Activated CD4-positive, alpha-beta T cell treated with anti-CD3 and anti-CD28 coated beads for 36 hours (primary cell): Measurements from ENCODE around the gene GRB7. TPM values are rescaled to one million over a fixed set of nuclear protein-coding genes. Genes with fewer than 3 reads are reported as not detected.
"Not testable (repeated sequence)": the region's sequence is repeated elsewhere in the genome, so short reads cannot be mapped to it uniquely, and the experiment has no call there.

ENCODE experiments used
- ATAC-seq: fragments of 200-7000 bp; cut with Tn5 transposase; one replicate; pipeline ENCODE4 v1.10.0; 2021; ENCODE audit warnings: mild to moderate bottlenecking, moderate library complexity
- CTCF ChIA-PET: fragments of 350-600 bp; sonication (Branson Sonifier 250); formaldehyde crosslinking; loops from one replicate; lab custom pipeline; 2021; ENCODE audit warnings: antibody characterized with exemption; lab: Charles Lee
- POLR2A ChIA-PET: fragments of 350-600 bp; sonication (Branson Sonifier 250); formaldehyde crosslinking; loops from one replicate; lab custom pipeline; 2021; ENCODE audit warnings: antibody characterized with exemption, inconsistent platforms; lab: Charles Lee
- DNase-seq: peaks from one replicate; pipeline ENCODE4 v3.0.0-alpha.2; 2020
- H3K27ac Mint-ChIP-seq: one replicate; pipeline ENCODE4 v1.8.0; 2021; ENCODE audit warnings: mixed read lengths
- H3K27me3 Mint-ChIP-seq: one replicate; pipeline ENCODE4 v1.8.0; 2021; ENCODE audit warnings: mixed read lengths
- H3K36me3 Mint-ChIP-seq: one replicate; pipeline ENCODE4 v1.8.0; 2021; ENCODE audit warnings: low read depth, mixed read lengths
- H3K4me1 Mint-ChIP-seq: one replicate; pipeline ENCODE4 v1.8.0; 2021; ENCODE audit warnings: mixed read lengths
- H3K4me3 Mint-ChIP-seq: one replicate; pipeline ENCODE4 v1.8.0; 2021; ENCODE audit warnings: mild to moderate bottlenecking, moderate library complexity, mixed read lengths
- H3K9me3 Mint-ChIP-seq: one replicate; pipeline ENCODE4 v1.8.0; 2021; ENCODE audit warnings: low read depth, mixed read lengths
- intact Hi-C, 2 experiments: fragments of 100-400 bp; cut with DNase I in 1 of 2; cut with micrococcal nuclease in 1 of 2; formaldehyde crosslinking; loops; one replicate each; pipeline versions ENCODE4 v1.14.2 to v1.15.1; 2022 to 2024; cut with DNase I, micrococcal nuclease
- total RNA-seq, 2 experiments: library from RNA; stranded (reverse); gene quantifications; one replicate each; pipeline ENCODE4 v1.2.3, GENCODE V29; 2021

GRB7 gene
- total RNA-seq, 2 experiments from 2014 or later, result 2.0 to 3.3 TPM

GRCh38 chr17:39722965-39723848 is 14.5 kb upstream of the GRB7 start:
- ATAC-seq, result peak; percentile 72
- no peaks in the 10 kb centered on the region for H3K9me3 Mint-ChIP-seq
- ChIA-PET CTCF (no interaction called here), POLR2A (interaction anchor here (0.5 kb wide), 1 partner anchor 34 kb away, joined by 4 read pairs; no protein-coding TSS in a partner anchor)
- H3K27me3 Mint-ChIP-seq, result no peaks in the 10 kb centered on the region
- H3K27ac Mint-ChIP-seq, result no peak overlapping the region
- peak; percentile 28 for DNase-seq
- intact Hi-C loops, result no loop called here
- no peaks in the 10 kb centered on the region for H3K4me1 Mint-ChIP-seq
- peaks cover 5% of the 10 kb centered on the region for H3K36me3 Mint-ChIP-seq
- H3K4me3 Mint-ChIP-seq, result no peak overlapping the region

DNA sequence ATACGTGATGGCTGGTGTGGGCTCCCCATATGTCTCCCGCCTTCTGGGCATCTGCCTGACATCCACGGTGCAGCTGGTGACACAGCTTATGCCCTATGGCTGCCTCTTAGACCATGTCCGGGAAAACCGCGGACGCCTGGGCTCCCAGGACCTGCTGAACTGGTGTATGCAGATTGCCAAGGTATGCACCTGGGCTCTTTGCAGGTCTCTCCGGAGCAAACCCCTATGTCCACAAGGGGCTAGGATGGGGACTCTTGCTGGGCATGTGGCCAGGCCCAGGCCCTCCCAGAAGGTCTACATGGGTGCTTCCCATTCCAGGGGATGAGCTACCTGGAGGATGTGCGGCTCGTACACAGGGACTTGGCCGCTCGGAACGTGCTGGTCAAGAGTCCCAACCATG is 13.0 kb upstream of the GRB7 start:
- CTCF ChIA-PET, result no interaction called here
- no peak for DNase-seq
- Mint-ChIP-seq H3K4me3 (no peak overlapping the region), H3K27ac (no peak overlapping the region), H3K9me3 (no peaks in the 10 kb centered on the region), H3K36me3 (peaks cover 14% of the 10 kb centered on the region), H3K27me3 (no peaks in the 10 kb centered on the region), H3K4me1 (peaks cover 12% of the 10 kb centered on the region)
- intact Hi-C loops, result no loop called here
- no peak for ATAC-seq
- POLR2A ChIA-PET, result interaction anchor here (0.5 kb wide), 1 partner anchor 142 kb away, joined by 3 read pairs; no protein-coding TSS in a partner anchor

GRCh38 chr17:39725923-39726322 is 11.8 kb upstream of the GRB7 start:
- CTCF ChIA-PET, result interaction anchor here (0.6 to 1.0 kb wide), 2 partner anchors 14 to 80 kb away, joined by 3 read pairs; no protein-coding TSS in a partner anchor
- POLR2A ChIA-PET, result interaction anchor here (0.7 kb wide), 1 partner anchor 23 kb away, joined by 4 read pairs; no protein-coding TSS in a partner anchor
- intact Hi-C loops, H3K4me3 Mint-ChIP-seq, H3K27me3 Mint-ChIP-seq, H3K27ac Mint-ChIP-seq, ATAC-seq, DNase-seq, H3K9me3 Mint-ChIP-seq: not testable (repeated sequence)
- Mint-ChIP-seq H3K4me1 (peaks cover 15% of the 10 kb centered on the region), H3K36me3 (peaks cover 17% of the 10 kb centered on the region)

DNA sequence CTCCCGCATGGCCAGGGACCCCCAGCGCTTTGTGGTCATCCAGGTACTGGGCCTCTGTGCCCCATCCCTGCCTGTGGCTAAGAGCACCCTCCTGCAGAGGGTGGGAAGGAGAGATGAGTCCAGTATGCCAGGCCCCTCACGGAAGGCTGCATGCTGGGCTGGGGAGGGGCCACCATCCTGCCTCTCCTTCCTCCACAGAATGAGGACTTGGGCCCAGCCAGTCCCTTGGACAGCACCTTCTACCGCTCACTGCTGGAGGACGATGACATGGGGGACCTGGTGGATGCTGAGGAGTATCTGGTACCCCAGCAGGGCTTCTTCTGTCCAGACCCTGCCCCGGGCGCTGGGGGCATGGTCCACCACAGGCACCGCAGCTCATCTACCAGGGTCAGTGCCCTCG is 11.1 kb upstream of the GRB7 start:
- intact Hi-C loops, result no loop called here
- CTCF ChIA-PET, result interaction anchor here (0.6 kb wide), 1 partner anchor 14 kb away, joined by 3 read pairs; no protein-coding TSS in a partner anchor
- DNase-seq (no peak), ATAC-seq (no peak)
- no peak overlapping the region for H3K4me3 Mint-ChIP-seq
- H3K36me3 Mint-ChIP-seq, result peaks cover 17% of the 10 kb centered on the region
- H3K4me1 Mint-ChIP-seq, result peaks cover 15% of the 10 kb centered on the region
- H3K27me3 Mint-ChIP-seq, result no peaks in the 10 kb centered on the region
- no peaks in the 10 kb centered on the region for H3K9me3 Mint-ChIP-seq
- H3K27ac Mint-ChIP-seq, result no peak overlapping the region
- POLR2A ChIA-PET, result interaction anchor here (0.6 kb wide), 1 partner anchor 18 kb away, joined by 3 read pairs; no protein-coding TSS in a partner anchor

DNA sequence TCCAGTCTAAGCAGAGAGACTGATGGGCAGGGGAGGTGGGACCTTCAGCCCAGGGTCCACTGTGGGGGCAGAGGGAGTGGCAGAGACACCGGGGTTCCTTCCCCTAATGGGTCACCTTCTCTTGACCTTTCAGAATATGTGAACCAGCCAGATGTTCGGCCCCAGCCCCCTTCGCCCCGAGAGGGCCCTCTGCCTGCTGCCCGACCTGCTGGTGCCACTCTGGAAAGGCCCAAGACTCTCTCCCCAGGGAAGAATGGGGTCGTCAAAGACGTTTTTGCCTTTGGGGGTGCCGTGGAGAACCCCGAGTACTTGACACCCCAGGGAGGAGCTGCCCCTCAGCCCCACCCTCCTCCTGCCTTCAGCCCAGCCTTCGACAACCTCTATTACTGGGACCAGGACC is 10.2 kb upstream of the GRB7 start:
- DNase-seq (no peak), ATAC-seq (no peak)
- Mint-ChIP-seq H3K27ac (no peak overlapping the region), H3K27me3 (no peaks in the 10 kb centered on the region), H3K4me1 (peaks cover 15% of the 10 kb centered on the region), H3K4me3 (no peak overlapping the region), H3K36me3 (peaks cover 17% of the 10 kb centered on the region), H3K9me3 (no peaks in the 10 kb centered on the region)
- ChIA-PET POLR2A (no interaction called here), CTCF (interaction anchor here (5.1 kb wide), 1 partner anchor 105 kb away, joined by 24 read pairs; no protein-coding TSS in a partner anchor)
- intact Hi-C loops, result no loop called here

DNA sequence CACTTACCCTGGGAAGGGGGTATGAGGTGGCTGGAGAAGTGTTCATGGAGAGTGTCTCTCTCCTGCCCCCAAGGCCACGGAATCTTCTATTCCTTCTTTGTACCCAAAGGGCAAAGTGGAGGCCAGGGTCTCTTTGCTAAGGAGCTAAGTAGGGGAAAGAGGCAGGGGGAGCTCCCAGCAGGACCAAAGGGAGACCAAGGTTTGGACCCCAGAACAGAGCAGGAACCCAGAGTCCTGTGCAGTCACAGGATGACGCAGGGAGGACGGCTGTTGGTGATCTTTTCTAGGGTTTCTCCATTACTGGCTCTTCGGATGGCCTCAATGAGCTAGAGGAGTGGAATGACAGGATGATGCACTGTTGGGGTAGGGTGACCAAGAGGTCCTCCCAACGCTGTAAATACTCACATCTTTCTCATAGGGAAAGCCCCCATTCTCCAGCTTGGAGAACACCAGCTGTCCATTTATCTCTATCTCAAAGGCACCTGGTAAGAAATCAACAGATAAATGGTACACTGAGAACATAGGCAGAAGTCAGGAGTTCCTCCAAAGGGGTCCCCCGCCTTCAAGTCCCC is 8.4 kb upstream of the GRB7 start:
- ATAC-seq, result no peak
- H3K27ac Mint-ChIP-seq, result peak overlapping the region; percentile 88
- POLR2A ChIA-PET, result interaction anchor here (0.5 to 1.4 kb wide), 5 partner anchors 41 to 148 kb away, joined by 3 to 4 read pairs (median 3); no protein-coding TSS in a partner anchor
- H3K4me3 Mint-ChIP-seq, result peak overlapping the region; percentile 90
- no peaks in the 10 kb centered on the region for H3K9me3 Mint-ChIP-seq
- peaks cover 15% of the 10 kb centered on the region for H3K4me1 Mint-ChIP-seq
- DNase-seq, result no peak
- intact Hi-C loops, result no loop called here
- peaks cover 17% of the 10 kb centered on the region for H3K36me3 Mint-ChIP-seq
- CTCF ChIA-PET, result interaction anchor here (0.6 to 5.1 kb wide), 17 partner anchors 20 to 298 kb away, joined by 3 to 24 read pairs (median 3); partner anchors contain the start of genes PGAP3 and PNMT
- no peaks in the 10 kb centered on the region for H3K27me3 Mint-ChIP-seq

DNA sequence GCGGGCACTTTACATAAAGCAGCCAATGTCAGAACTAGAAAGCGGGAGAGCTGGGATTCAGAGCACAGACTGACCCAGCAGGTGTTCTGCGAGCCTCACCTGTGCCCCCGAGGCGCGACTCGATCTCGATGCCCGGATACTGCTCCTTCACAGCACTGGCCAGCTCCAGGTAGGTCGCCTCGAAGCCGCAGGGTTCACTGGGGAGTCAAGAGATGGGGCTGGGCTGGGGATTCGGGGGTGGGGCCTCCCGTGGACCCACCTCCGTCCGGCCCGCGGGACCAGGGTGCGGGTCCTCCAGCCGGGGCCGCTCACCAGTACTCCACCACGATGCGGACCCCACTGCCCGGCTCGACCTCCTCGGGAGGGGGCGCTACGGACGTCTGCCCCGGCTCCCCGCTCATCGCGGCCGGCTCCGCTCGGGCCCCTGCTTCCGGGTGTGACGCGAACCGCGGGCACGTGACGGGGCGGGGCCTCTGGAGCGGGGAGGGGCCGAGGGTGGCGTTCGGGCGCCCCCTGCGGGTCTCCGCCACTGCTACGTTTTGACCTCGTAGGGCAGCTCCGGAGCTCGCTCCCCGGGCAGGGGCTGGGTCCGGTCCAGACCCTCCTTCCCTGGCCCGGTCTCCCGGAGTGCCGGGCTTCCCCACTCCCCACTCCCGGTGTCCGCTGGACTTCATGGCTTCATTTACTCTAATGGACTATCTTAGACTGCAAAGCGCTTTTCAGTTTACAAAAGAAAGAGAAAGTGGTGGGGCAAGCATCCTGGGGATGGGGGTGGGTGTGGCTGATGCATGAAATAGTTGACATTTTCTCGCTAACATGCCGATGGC is 7.4 kb upstream of the GRB7 start, which contains the start of gene MIEN1:
Gene MIEN1, minus strand, starts transcription at position 438 of the 827 bp plus-strand sequence. Its CDS starts 37 bp downstream, at position 401.
- POLR2A ChIA-PET, result interaction anchor here (0.5 to 1.4 kb wide), 8 partner anchors 18 to 524 kb away, joined by 3 to 4 read pairs (median 3); partner anchors contain the start of genes LRRC3C and ORMDL3
- Mint-ChIP-seq H3K27me3 (no peaks in the 10 kb centered on the region), H3K4me3 (peak within 1 kb of the TSS; percentile 90), H3K4me1 (peaks cover 15% of the 10 kb centered on the region), H3K27ac (peak within 1 kb of the TSS; percentile 88), H3K9me3 (no peaks in the 10 kb centered on the region), H3K36me3 (peaks cover 15% of the 10 kb centered on the region)
- ATAC-seq (peak; percentile 92), DNase-seq (peak; percentile 97)
- CTCF ChIA-PET, result interaction anchor here (0.6 to 5.1 kb wide), 27 partner anchors 9 to 253 kb away, joined by 3 to 24 read pairs (median 4); partner anchors contain the start of genes PGAP3, PNMT and PSMD3
- intact Hi-C loops, result loop anchor here (1.0 to 5.0 kb wide), 11 partner anchors 24 to 410 kb away; partner anchors contain the start of genes PGAP3 (in 2 of the 2), CASC3 (in 1 of the 2), LRRC3C (in 1 of the 2) and ORMDL3 (in 1 of the 2)

DNA sequence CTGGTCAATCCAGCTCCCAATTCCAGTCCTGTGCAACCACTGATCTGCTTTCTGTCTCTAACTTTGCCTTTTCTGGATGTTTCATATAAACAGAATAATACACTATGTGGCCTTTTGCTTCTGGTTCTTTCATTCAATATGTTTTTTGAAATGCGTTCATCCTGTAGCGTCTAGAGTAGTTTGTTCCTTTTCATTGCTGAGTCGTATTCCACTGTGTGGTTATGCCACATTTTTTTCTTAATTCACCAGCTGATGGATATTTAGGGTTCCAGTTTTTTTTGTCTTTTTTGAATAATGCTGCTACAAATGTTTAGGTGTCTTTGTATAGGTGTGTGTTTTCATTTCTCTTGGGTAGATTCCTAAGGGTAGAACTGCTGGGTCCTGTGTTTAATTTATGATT is 5.2 kb upstream of the GRB7 start:
- DNase-seq (no peak), ATAC-seq (no peak)
- Mint-ChIP-seq H3K36me3 (peaks cover 12% of the 10 kb centered on the region), H3K27me3 (no peaks in the 10 kb centered on the region), H3K4me1 (peaks cover 15% of the 10 kb centered on the region), H3K27ac (no peak overlapping the region), H3K9me3 (no peaks in the 10 kb centered on the region), H3K4me3 (no peak overlapping the region)
- CTCF ChIA-PET, result interaction anchor here (0.6 to 5.1 kb wide), 6 partner anchors 19 to 410 kb away, joined by 3 to 24 read pairs (median 3); partner anchors contain the start of gene PGAP3
- intact Hi-C loops, result loop anchor here in 1 of 2 experiments (5.0 kb wide), 1 partner anchor 45 kb away; the partner anchor contains the start of gene PGAP3
- POLR2A ChIA-PET, result interaction anchor here (0.7 kb wide), 1 partner anchor 86 kb away, joined by 3 read pairs; no protein-coding TSS in a partner anchor

- Mint-ChIP-seq H3K9me3 (no peaks in the 10 kb centered on the region), H3K4me1 (peaks cover 24% of the 10 kb centered on the region), H3K27me3 (peaks cover 6% of the 10 kb centered on the region), H3K36me3 (no peaks in the 10 kb centered on the region), H3K4me3 (no peak overlapping the region), H3K27ac (no peak overlapping the region)
- ChIA-PET POLR2A (no interaction called here), CTCF (interaction anchor here (1.3 kb wide), 1 partner anchor 245 kb away, joined by 3 read pairs; the partner anchor contains the start of gene PSMD3)
- intact Hi-C loops, result no loop called here
- no peak for ATAC-seq
- no peak for DNase-seq
Observed at GRCh38 chr17:39735882-39736281, 1.9 kb upstream of the GRB7 start.
